ENCODE data around the gene ZNF3. TPM values are rescaled to one million over a fixed set of nuclear protein-coding genes. Genes with fewer than 3 reads are reported as not detected.

Gene ZNF3
- total RNA-seq, 1 donor from 2014 or later, result 23.0 TPM

- Histone ChIP-seq H3K4me3 (no peak overlapping the region), H3K27ac (no peak overlapping the region), H3K27me3 (ENCODE audit: low read depth) (no peaks in the 10 kb centered on the region), H3K4me1 (peaks cover 12% of the 10 kb centered on the region), H3K9me3 (no peaks in the 10 kb centered on the region), H3K36me3 (peaks cover 24% of the 10 kb centered on the region)
- TF ChIP-seq CTCF (IDR thresholded peaks at IDR 0.05), result no peak
- ATAC-seq (peak; percentile 63 to 64), DNase-seq (no peak)
- intact Hi-C loops (cut with DNase I), result no loop called here
Measured at GRCh38 chr7:100053215-100053614, 28.3 kb downstream of the ZNF3 start.

- no peak overlapping the region for H3K4me3 ChIP-seq
- H3K9me3 ChIP-seq, result no peaks in the 10 kb centered on the region
- peaks cover 9% of the 10 kb centered on the region for H3K36me3 ChIP-seq
- H3K27me3 ChIP-seq (ENCODE audit: low read depth), result no peaks in the 10 kb centered on the region
- ATAC-seq (no peak), DNase-seq (no peak)
- TF ChIP-seq CTCF (IDR thresholded peaks at IDR 0.05), result no peak
- intact Hi-C loops (cut with DNase I), result no loop called here
- no peak overlapping the region for H3K27ac ChIP-seq
- H3K4me1 ChIP-seq, result peaks cover 12% of the 10 kb centered on the region
Measured at GRCh38 chr7:100051611-100052010, 29.9 kb downstream of the ZNF3 start.

GRCh38 chr7:100049441-100050291 is 31.9 kb downstream of the ZNF3 start, which contains the start of gene ZSCAN21:
TSS of gene ZSCAN21 (plus strand) at chr7:100049774. CDS start at chr7:100057007, 7,233 bp downstream.
- DNase-seq (peak; percentile 90), ATAC-seq (peak; percentile 96 to 98)
- Histone ChIP-seq H3K4me1 (peaks cover 12% of the 10 kb centered on the region), H3K9me3 (no peaks in the 10 kb centered on the region), H3K4me3 (peak within 1 kb of the TSS; percentile 86), H3K27me3 (ENCODE audit: low read depth) (no peaks in the 10 kb centered on the region), H3K27ac (peak within 1 kb of the TSS; percentile 93), H3K36me3 (peaks cover 6% of the 10 kb centered on the region)
- intact Hi-C loops (cut with DNase I), result no loop called here
- TF ChIP-seq CTCF (IDR thresholded peaks at IDR 0.05), result peak; percentile 22

- peaks cover 12% of the 10 kb centered on the region for H3K4me1 ChIP-seq
- DNase-seq (no peak), ATAC-seq (no peak)
- no peaks in the 10 kb centered on the region for H3K9me3 ChIP-seq
- intact Hi-C loops (cut with DNase I), result no loop called here
- no peaks in the 10 kb centered on the region for H3K27me3 ChIP-seq (ENCODE audit: low read depth)
- TF ChIP-seq CTCF (IDR thresholded peaks at IDR 0.05), result no peak
- no peak overlapping the region for H3K4me3 ChIP-seq
- H3K27ac ChIP-seq, result no peak overlapping the region
- H3K36me3 ChIP-seq, result peaks cover 6% of the 10 kb centered on the region
Measured at GRCh38 chr7:100048680-100049079, 32.8 kb downstream of the ZNF3 start.

- ATAC-seq (no peak), DNase-seq (no peak)
- TF ChIP-seq CTCF (IDR thresholded peaks at IDR 0.05), result no peak
- Histone ChIP-seq H3K27me3 (ENCODE audit: low read depth) (no peaks in the 10 kb centered on the region), H3K9me3 (no peaks in the 10 kb centered on the region), H3K27ac (no peak overlapping the region), H3K36me3 (no peaks in the 10 kb centered on the region), H3K4me1 (peaks cover 5% of the 10 kb centered on the region), H3K4me3 (no peak overlapping the region)
- intact Hi-C loops (cut with DNase I), result no loop called here
Measured at GRCh38 chr7:100044718-100045117, 36.8 kb downstream of the ZNF3 start.

Measured in lower lobe of right lung (tissue), 2 donors.